Liver (tissue), 9 donors: ENCODE measurements around the gene KIAA1755. TPM values are rescaled to one million over a fixed set of nuclear protein-coding genes. Genes with fewer than 3 reads are reported as not detected.
A peak's percentile ranks its signal among the peaks of the same experiment; 100 is the strongest.

Experiments
- DNase-seq: peaks from one replicate; pipeline ENCODE4 v3.0.0-alpha.2; 2017; ENCODE audit warnings: low spot score
- H3K27ac ChIP-seq, 2 donors: one replicate each; pipeline ENCODE4 v1.7.0; 2013; ENCODE audit warnings: inconsistent platforms in 2 of 2, low read length in 2 of 2, control low read depth in 1 of 2, low read depth in 1 of 2, mild to moderate bottlenecking in 1 of 2
- H3K27me3 ChIP-seq, 4 donors: one replicate each; pipeline versions ENCODE4 v1.6.1 to v1.7.0; 2013; ENCODE audit warnings: low read length in 3 of 4, inconsistent platforms in 1 of 4, mild to moderate bottlenecking in 1 of 4, moderate library complexity in 1 of 4; ENCODE audit not compliant: control insufficient read depth in 4 of 4, insufficient read depth in 4 of 4
- H3K36me3 ChIP-seq, 4 donors: one replicate each; pipeline versions ENCODE4 v1.6.1 to v1.7.0; 2013; ENCODE audit warnings: low read length in 3 of 4, mild to moderate bottlenecking in 3 of 4, low read depth in 1 of 4, moderate library complexity in 1 of 4; ENCODE audit not compliant: control insufficient read depth in 4 of 4, insufficient read depth in 3 of 4
- H3K4me1 ChIP-seq, 4 donors: one replicate each; pipeline versions ENCODE4 v1.6.1 to v1.7.0; 2013; ENCODE audit warnings: low read length in 3 of 4, mild to moderate bottlenecking in 3 of 4, moderate library complexity in 1 of 4; ENCODE audit not compliant: control insufficient read depth in 4 of 4, insufficient read depth in 4 of 4
- H3K4me3 ChIP-seq, 3 donors: one replicate each; pipeline versions ENCODE4 v1.6.1 to v1.7.0; 2013; ENCODE audit warnings: low read length in 3 of 3, control low read depth in 1 of 3, low read depth in 1 of 3, mild to moderate bottlenecking in 1 of 3
- H3K9ac ChIP-seq, 2 donors: one replicate each; pipeline ENCODE4 v1.7.0; 2013; ENCODE audit warnings: low read length in 2 of 2, mild to moderate bottlenecking in 2 of 2, moderate library complexity in 2 of 2, control low read depth in 1 of 2, low read depth in 1 of 2
- H3K9me3 ChIP-seq, 4 donors: one replicate each; pipeline versions ENCODE4 v1.6.1 to v1.7.0; 2013; ENCODE audit warnings: low read length in 3 of 4; ENCODE audit not compliant: control insufficient read depth in 4 of 4
- EGR1 ChIP-seq, 2 donors: IDR thresholded peaks; 2 replicates each; pipeline ENCODE4 v1.6.1; 2016 to 2018; ENCODE audit warnings: antibody characterized with exemption in 2 of 2, low read depth in 2 of 2
- FOXA1 ChIP-seq: IDR thresholded peaks from 2 replicates; pipeline ENCODE4 v1.6.1; 2016; ENCODE audit warnings: antibody characterized with exemption
- FOXA2 ChIP-seq: IDR thresholded peaks from 2 replicates; pipeline ENCODE4 v1.6.1; 2016; ENCODE audit warnings: antibody characterized with exemption
- GABPA ChIP-seq, 2 donors: IDR thresholded peaks in 1 of 2; conservative IDR thresholded peaks in 1 of 2; 2 replicates each; pipeline ENCODE4 v1.6.1; 2016; ENCODE audit warnings: antibody characterized with exemption in 2 of 2, mild to moderate bottlenecking in 1 of 2, moderate library complexity in 1 of 2
- HNF4A ChIP-seq, 2 donors: conservative IDR thresholded peaks; 2 replicates each; pipeline ENCODE4 v1.6.1; 2016; ENCODE audit warnings: antibody characterized with exemption in 2 of 2, mild to moderate bottlenecking in 2 of 2
- HNF4G ChIP-seq: IDR thresholded peaks from 2 replicates; pipeline ENCODE4 v1.6.1; 2016; ENCODE audit warnings: antibody characterized with exemption
- JUND ChIP-seq, 2 donors: IDR thresholded peaks; 2 replicates each; pipeline ENCODE4 v1.6.1; 2016; ENCODE audit warnings: antibody characterized with exemption in 2 of 2
- NR2F2 ChIP-seq: IDR thresholded peaks from 2 replicates; pipeline ENCODE4 v1.6.1; 2016; ENCODE audit warnings: antibody characterized with exemption
- RAD21 ChIP-seq, 2 donors: IDR thresholded peaks; 2 replicates each; pipeline ENCODE4 v1.6.1; 2016; ENCODE audit warnings: antibody characterized with exemption in 2 of 2, mild to moderate bottlenecking in 2 of 2
- RXRA ChIP-seq, 2 donors: IDR thresholded peaks; 2 replicates each; pipeline ENCODE4 v1.6.1; 2017 to 2018; ENCODE audit warnings: antibody characterized with exemption in 2 of 2, mild to moderate bottlenecking in 1 of 2
- SP1 ChIP-seq: IDR thresholded peaks from 2 replicates; pipeline ENCODE4 v1.6.1; 2018; ENCODE audit warnings: antibody characterized with exemption, mild to moderate bottlenecking
- TAF1 ChIP-seq: conservative IDR thresholded peaks from 2 replicates; pipeline ENCODE4 v1.6.1; 2016; ENCODE audit warnings: antibody characterized with exemption, mild to moderate bottlenecking
- YY1 ChIP-seq: IDR thresholded peaks from 2 replicates; pipeline ENCODE4 v1.6.1; 2016; ENCODE audit warnings: antibody characterized with exemption, mild to moderate bottlenecking
- WGBS: extraction: QIAGEN DNeasy Blood & Tissue Kit; methylation state at CpG from one replicate; pipeline ENCODE4 v1.1.7; 2013; 5-methylcytosine and 5-hydroxymethylcytosine counted together
- polyA plus RNA-seq, 2 donors: library from polyadenylated mRNA; stranded (reverse) in 1 of 2; unstranded in 1 of 2; fragments of 200-250 nt in 1 of 2; fragments of >200 nt in 1 of 2; fragmentation: Nextera tagmentation in 1 of 2; extraction: Ambion mirVana in 1 of 2; gene quantifications; one replicate each; pipeline versions ENCODE4 v1.2.1 to v1.2.3, GENCODE V29; 2013 to 2015
- total RNA-seq, 2 donors: library from RNA; depleted of rRNA; stranded (reverse); fragments of >200 nt; gene quantifications; one replicate each; pipeline ENCODE4 v1.2.3, GENCODE V29; 2014
- TF ChIP-seq, protein P1 (sequence below): IDR thresholded peaks from 2 replicates; pipeline ENCODE4 v1.6.1; 2016; ENCODE audit warnings: antibody characterized with exemption
- TF ChIP-seq, protein P2 (sequence below): fragments of 150-350 bp; IDR thresholded peaks from 2 replicates; pipeline ENCODE4 v1.5.1; 2017; ENCODE audit warnings: improper control_type of control experiment, low read depth, low read length; ENCODE audit not compliant: missing input control
- TF ChIP-seq, protein P3 (sequence below): IDR thresholded peaks from 2 replicates; pipeline ENCODE4 v1.6.1; 2016; ENCODE audit warnings: antibody characterized with exemption, mild to moderate bottlenecking
- TF ChIP-seq, protein P4 (sequence below): IDR thresholded peaks from 2 replicates; pipeline ENCODE4 v1.6.1; 2016; ENCODE audit warnings: antibody characterized with exemption
- TF ChIP-seq, protein P5 (sequence below): IDR thresholded peaks from 2 replicates; pipeline ENCODE4 v1.6.1; 2016; ENCODE audit warnings: antibody characterized with exemption
- donor health status: healthy.
- donor health status: healthy.
- donor health status: healthy.
- donor health status: healthy.
- donor health status: healthy.

Gene KIAA1755
- total and polyA plus RNA-seq, 4 donors, result 0.09 to 1.4 (median 0.81) TPM

DNA sequence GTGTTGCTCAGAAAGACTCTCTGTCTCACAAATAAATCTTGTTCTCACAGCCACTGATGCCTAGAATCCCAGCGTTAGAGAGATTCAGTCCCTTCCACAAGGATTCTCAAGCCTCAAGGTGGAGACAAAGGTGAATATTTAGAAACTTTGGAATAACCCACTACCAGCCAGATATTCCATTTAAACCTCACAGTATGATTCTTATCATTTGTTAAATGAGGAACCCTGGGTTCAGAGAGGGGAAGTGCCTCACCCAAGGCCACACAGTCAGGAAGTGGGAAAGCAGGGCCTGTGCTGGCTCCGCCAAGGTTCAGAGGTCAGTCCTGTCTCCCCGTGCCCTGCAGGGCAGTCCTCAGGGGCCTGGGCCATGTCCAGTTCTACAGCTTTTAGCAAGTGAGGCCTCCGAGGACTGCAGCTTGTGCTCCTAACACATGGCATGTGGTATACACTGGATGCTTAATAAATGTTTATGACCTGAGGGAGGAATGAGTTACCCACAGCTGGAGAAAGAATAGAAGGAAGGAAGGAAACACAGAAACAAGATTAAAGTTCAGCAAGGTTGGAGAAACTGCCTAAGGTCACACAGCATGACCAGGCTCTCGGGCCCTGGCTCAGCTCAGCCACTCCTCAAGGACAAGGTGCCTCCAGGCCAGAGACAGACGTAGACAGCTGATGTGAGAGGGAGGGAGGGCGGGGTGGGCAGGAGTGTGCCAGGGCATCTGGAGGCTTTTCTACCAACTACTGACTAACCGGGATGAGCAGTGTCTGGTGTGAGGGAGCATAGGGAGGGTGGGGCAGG is 91.5 kb downstream of the KIAA1755 start:
- Histone ChIP-seq H3K36me3 (no peaks in the 10 kb centered on the region), H3K27me3 (no peaks in the 10 kb centered on the region), H3K9ac (peak overlapping the region in 1 of 2 donors; percentile 11), H3K27ac (peak overlapping the region; percentile 90 to 91), H3K4me1 (peaks cover 5 to 39% (median 27%) of the 10 kb centered on the region in 4 donors), H3K9me3 (no peaks in the 10 kb centered on the region), H3K4me3 (no peak overlapping the region)
- DNase-seq, result no peak
- 46% methylated on average over 8 of the region's 8 CpGs for WGBS
- TF ChIP-seq, protein P1, sequence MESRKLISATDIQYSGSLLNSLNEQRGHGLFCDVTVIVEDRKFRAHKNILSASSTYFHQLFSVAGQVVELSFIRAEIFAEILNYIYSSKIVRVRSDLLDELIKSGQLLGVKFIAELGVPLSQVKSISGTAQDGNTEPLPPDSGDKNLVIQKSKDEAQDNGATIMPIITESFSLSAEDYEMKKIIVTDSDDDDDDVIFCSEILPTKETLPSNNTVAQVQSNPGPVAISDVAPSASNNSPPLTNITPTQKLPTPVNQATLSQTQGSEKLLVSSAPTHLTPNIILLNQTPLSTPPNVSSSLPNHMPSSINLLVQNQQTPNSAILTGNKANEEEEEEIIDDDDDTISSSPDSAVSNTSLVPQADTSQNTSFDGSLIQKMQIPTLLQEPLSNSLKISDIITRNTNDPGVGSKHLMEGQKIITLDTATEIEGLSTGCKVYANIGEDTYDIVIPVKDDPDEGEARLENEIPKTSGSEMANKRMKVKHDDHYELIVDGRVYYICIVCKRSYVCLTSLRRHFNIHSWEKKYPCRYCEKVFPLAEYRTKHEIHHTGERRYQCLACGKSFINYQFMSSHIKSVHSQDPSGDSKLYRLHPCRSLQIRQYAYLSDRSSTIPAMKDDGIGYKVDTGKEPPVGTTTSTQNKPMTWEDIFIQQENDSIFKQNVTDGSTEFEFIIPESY, result no peak
- TF ChIP-seq HNF4A (conservative IDR thresholded peaks at IDR 0.05), result peak; percentile 83 to 89
- TF ChIP-seq YY1, result no peak
- TF ChIP-seq, protein P2, sequence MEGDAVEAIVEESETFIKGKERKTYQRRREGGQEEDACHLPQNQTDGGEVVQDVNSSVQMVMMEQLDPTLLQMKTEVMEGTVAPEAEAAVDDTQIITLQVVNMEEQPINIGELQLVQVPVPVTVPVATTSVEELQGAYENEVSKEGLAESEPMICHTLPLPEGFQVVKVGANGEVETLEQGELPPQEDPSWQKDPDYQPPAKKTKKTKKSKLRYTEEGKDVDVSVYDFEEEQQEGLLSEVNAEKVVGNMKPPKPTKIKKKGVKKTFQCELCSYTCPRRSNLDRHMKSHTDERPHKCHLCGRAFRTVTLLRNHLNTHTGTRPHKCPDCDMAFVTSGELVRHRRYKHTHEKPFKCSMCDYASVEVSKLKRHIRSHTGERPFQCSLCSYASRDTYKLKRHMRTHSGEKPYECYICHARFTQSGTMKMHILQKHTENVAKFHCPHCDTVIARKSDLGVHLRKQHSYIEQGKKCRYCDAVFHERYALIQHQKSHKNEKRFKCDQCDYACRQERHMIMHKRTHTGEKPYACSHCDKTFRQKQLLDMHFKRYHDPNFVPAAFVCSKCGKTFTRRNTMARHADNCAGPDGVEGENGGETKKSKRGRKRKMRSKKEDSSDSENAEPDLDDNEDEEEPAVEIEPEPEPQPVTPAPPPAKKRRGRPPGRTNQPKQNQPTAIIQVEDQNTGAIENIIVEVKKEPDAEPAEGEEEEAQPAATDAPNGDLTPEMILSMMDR, result no peak
- TF ChIP-seq, protein P3, sequence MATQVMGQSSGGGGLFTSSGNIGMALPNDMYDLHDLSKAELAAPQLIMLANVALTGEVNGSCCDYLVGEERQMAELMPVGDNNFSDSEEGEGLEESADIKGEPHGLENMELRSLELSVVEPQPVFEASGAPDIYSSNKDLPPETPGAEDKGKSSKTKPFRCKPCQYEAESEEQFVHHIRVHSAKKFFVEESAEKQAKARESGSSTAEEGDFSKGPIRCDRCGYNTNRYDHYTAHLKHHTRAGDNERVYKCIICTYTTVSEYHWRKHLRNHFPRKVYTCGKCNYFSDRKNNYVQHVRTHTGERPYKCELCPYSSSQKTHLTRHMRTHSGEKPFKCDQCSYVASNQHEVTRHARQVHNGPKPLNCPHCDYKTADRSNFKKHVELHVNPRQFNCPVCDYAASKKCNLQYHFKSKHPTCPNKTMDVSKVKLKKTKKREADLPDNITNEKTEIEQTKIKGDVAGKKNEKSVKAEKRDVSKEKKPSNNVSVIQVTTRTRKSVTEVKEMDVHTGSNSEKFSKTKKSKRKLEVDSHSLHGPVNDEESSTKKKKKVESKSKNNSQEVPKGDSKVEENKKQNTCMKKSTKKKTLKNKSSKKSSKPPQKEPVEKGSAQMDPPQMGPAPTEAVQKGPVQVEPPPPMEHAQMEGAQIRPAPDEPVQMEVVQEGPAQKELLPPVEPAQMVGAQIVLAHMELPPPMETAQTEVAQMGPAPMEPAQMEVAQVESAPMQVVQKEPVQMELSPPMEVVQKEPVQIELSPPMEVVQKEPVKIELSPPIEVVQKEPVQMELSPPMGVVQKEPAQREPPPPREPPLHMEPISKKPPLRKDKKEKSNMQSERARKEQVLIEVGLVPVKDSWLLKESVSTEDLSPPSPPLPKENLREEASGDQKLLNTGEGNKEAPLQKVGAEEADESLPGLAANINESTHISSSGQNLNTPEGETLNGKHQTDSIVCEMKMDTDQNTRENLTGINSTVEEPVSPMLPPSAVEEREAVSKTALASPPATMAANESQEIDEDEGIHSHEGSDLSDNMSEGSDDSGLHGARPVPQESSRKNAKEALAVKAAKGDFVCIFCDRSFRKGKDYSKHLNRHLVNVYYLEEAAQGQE, result no peak
- peak; percentile 77 for TF ChIP-seq SP1
- TF ChIP-seq FOXA1, result no peak
- no peak for TF ChIP-seq TAF1
- TF ChIP-seq RAD21 (IDR thresholded peaks at IDR 0.05), result peak; percentile 15 to 62
- no peak for TF ChIP-seq FOXA2
- peak; percentile 27 for TF ChIP-seq HNF4G
- TF ChIP-seq, protein P4, sequence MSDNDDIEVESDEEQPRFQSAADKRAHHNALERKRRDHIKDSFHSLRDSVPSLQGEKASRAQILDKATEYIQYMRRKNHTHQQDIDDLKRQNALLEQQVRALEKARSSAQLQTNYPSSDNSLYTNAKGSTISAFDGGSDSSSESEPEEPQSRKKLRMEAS, result peak; percentile 93
- TF ChIP-seq EGR1 (IDR thresholded peaks at IDR 0.05; ENCODE audit: low read depth in 2 of 2), result peak; percentile 41 to 79
- no peak for TF ChIP-seq GABPA (IDR thresholded peaks at IDR 0.05 in 1 of 2, conservative IDR thresholded peaks at IDR 0.05 in 1 of 2)
- peak in 1 of 2 donors; percentile 7 for TF ChIP-seq JUND (IDR thresholded peaks at IDR 0.05)
- TF ChIP-seq RXRA (IDR thresholded peaks at IDR 0.05), result peak; percentile 79 to 89
- TF ChIP-seq, protein P5, sequence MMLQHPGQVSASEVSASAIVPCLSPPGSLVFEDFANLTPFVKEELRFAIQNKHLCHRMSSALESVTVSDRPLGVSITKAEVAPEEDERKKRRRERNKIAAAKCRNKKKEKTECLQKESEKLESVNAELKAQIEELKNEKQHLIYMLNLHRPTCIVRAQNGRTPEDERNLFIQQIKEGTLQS, result no peak
- peak; percentile 96 for TF ChIP-seq NR2F2
